ENCODE data around the gene TRIM64. TPM values are rescaled to one million over a fixed set of nuclear protein-coding genes. Genes with fewer than 3 reads are reported as not detected.

Gene TRIM64, protein sequence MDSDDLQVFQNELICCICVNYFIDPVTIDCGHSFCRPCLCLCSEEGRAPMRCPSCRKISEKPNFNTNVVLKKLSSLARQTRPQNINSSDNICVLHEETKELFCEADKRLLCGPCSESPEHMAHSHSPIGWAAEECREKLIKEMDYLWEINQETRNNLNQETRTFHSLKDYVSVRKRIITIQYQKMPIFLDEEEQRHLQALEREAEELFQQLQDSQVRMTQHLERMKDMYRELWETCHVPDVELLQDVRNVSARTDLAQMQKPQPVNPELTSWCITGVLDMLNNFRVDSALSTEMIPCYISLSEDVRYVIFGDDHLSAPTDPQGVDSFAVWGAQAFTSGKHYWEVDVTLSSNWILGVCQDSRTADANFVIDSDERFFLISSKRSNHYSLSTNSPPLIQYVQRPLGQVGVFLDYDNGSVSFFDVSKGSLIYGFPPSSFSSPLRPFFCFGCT
- total RNA-seq (2022; extraction: Qiagen RNA extraction; ENCODE audit: low read depth) = not detected in 5 replicates

DNA sequence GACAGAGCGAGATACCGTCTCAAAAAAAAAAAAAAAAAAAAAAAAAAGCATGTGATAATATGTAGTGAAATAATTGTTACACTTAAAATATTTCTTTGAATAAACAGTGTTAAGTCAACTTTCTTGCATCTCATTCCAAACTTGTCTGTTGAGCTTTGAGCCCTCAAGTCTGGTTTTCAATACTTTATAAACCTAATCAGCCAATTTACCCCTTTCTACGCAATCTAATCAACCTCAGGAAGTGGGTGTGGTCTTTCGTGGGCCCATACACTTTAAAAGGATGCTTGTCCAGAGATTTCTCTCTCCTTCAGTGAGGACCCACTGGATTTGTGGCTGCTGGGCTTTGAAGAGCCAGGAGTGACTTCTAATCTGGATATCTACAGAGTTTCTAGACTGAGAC, at the start of gene TRIM64:
TRIM64 (plus strand) TSS at position 301 of the 400 bp plus-strand sequence. CDS start 2,467 bp downstream, outside the sequence.

DNA sequence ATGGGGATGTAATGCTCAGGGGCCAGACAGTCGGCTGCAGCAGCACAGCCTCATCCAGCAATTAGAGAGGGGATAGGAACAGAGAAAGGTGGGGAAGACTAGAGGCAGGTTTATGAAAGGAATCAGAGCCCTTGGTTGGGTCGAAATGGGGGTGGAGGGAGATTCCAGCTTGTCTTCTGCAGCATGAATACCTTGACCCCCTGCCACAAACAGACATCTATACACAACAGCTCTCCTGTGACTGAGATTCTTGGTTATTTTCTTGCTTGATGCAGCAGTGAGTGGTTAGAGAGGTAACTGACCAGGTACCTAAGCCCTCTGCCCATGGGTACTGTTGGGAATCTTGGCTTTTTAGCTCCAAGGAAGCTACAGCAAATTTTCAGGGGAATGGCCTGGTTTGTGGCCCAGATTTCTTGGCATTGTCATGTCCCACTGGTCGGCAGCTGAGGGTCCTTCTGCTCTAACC, 43.6 kb upstream of the TRIM64 start, which contains the start of gene TRIM49D1:
TRIM49D1 (minus strand) TSS at position 51 of the 466 bp plus-strand sequence. CDS start 4,535 bp downstream, outside the sequence.

DNA sequence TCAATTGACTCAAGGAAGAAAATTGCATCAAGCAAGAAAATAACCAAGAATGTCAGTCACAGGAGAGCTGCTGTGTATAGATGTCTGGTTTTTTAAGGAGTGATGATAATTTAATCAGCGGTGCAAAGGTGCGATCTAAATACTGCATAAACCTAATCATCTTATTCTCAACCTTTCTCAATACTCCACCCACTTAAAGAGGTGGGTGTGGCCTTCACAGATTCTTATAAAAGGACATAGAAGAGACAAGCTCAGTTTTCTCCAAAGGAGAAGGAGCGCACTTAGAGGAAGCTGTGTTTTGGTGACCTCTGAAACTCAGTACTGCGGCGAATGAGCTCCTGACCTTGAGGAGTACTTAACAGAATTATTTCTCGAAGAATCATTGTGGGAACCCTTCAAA, 42.1 kb upstream of the TRIM64 start, which contains the start of gene TRIM49D2:
TRIM49D2 (plus strand) TSS at position 301 of the 400 bp plus-strand sequence. CDS start 2,698 bp downstream, outside the sequence.

Other genes starting within 250 kb of the TRIM64 start
- gene TRIM49, start 157.5 kb upstream of the TRIM64 start, total RNA-seq (2022; extraction: Qiagen RNA extraction; ENCODE audit: low read depth) = not detected in 5 replicates
- not detected in 5 replicates for gene TRIM64B, start 87.5 kb upstream of the TRIM64 start, total RNA-seq (2022; extraction: Qiagen RNA extraction; ENCODE audit: low read depth)
- 0.05 TPM in 1 of 5 replicates, not detected in the others for gene TRIM49D1, start 43.8 kb upstream of the TRIM64 start, total RNA-seq (2022; extraction: Qiagen RNA extraction; ENCODE audit: low read depth)
- not detected in 5 replicates for gene TRIM49D2, start 42.0 kb upstream of the TRIM64 start, total RNA-seq (2022; extraction: Qiagen RNA extraction; ENCODE audit: low read depth)
- gene TRIM49C, start 65.1 kb downstream of the TRIM64 start, total RNA-seq (2022; extraction: Qiagen RNA extraction; ENCODE audit: low read depth) = not detected in 5 replicates
- gene UBTFL1, start 119.9 kb downstream of the TRIM64 start, total RNA-seq (2022; extraction: Qiagen RNA extraction; ENCODE audit: low read depth) = not detected in 5 replicates
- gene NAALAD2, start 168.6 kb downstream of the TRIM64 start, total RNA-seq (2022; extraction: Qiagen RNA extraction; ENCODE audit: low read depth) = not detected in 5 replicates